ENCODE measurements around the gene BCKDK.
"Not testable (repeated sequence)": the region's sequence is repeated elsewhere in the genome, so short reads cannot be mapped to it uniquely, and the experiment has no call there.

The BCKDK gene

DNA sequence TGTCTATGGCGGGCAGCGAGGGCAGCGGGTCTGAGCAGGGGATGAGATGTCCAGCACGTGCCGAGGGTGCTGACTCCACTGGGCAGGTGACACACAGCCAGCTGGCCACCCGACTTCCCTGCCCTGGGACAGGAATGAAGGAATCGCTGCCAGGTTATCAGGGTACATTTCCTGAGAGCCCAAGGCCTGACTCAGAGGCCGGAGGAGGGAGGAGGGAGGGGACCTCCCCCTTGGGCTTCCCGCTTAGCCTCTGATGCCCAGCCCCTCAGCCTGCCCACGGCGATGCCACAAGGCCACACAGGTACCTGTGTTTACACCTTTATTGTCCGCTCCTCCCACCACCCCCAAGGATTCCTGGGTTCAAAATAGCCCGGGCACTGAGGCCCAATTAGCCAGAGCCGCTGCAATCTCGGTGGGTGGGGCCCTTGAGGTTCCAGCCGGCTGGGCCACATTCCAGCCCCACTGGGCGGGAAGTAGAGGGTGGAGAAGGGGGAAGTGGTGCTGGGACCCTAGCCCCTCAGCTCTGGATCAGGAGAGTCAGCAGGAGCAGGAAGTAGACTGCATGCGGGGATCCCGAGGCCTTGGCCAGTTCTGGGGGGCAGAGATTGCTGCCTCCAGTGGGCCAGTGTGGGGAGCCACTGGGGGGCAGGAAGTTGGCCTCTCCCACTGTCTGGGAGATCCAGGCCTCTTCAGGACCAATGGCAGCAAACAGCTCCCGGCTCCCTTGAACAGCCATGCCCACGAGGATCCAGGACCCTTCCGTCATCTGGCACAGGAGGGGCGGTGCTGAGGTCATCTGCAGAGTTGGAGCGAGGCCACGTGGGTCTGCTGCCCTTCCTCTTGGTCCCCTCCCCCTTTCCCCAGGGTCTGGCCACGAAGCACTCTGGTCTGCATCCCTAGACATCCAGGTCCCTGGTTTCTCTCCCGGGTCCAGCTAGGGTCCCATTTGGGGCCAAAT lies 30.7 kb downstream of the BCKDK start:
- TF ChIP-seq, protein P1, sequence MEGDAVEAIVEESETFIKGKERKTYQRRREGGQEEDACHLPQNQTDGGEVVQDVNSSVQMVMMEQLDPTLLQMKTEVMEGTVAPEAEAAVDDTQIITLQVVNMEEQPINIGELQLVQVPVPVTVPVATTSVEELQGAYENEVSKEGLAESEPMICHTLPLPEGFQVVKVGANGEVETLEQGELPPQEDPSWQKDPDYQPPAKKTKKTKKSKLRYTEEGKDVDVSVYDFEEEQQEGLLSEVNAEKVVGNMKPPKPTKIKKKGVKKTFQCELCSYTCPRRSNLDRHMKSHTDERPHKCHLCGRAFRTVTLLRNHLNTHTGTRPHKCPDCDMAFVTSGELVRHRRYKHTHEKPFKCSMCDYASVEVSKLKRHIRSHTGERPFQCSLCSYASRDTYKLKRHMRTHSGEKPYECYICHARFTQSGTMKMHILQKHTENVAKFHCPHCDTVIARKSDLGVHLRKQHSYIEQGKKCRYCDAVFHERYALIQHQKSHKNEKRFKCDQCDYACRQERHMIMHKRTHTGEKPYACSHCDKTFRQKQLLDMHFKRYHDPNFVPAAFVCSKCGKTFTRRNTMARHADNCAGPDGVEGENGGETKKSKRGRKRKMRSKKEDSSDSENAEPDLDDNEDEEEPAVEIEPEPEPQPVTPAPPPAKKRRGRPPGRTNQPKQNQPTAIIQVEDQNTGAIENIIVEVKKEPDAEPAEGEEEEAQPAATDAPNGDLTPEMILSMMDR (IDR thresholded peaks at IDR 0.05; ENCODE audit: low read length, missing control alignments), result no peak
- H3K4me3 ChIP-seq (replicated peaks; ENCODE audit: low read depth, low read length), result peak overlapping the region; percentile 10
- DNase-seq (ENCODE audit: low read depth), result peak; percentile 62

DNA sequence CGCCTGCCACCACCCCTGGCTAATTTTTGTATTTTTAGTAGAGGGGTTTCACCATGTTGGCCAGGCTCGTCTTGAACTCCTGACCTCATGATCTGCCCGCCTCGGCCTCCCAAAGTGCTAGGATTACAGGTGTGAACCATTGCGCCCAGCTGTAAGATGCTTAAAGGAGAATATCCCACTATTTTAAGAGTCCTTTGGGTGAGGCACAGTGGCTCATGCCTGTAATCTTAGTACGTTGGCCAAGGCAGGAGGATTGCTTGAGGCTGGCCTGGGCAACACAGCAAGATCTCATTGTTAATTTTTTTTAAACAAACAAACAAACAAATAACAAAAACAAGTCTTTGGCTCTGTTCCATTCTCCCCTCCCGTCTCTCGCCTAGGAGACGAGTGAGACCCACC lies 32.9 kb downstream of the BCKDK start:
- not testable (repeated sequence) for DNase-seq (ENCODE audit: low read depth); H3K4me3 ChIP-seq (replicated peaks; ENCODE audit: low read depth, low read length)

DNA sequence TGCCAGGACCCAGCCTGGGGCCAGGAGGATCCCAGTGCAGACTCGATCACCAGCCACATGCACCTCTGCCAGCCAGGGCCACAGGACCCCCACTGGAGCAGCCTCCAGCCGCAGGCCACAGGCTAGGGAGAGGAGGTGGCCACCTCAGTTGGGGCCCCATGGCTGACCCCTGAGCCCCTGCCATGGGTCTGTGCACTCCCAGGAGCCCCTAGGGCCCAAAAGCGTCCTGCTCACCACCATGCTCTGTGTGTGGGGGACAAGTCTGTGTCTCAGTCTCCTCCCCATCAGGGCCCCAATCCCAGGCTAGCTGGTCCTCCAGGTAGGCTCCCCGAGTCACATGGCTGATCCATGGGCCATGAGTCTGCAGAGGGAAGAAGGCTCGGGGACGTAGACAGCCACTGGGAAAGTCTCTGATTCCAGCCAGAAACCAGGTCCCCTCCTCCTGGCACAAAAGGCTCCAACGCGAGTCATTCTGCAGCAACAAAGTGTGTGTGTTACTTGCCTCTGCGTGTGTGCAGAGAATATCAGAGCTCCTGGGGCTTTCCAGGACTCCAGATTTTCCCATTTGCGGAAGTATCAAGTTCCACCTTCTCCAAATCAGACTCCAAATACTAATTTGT lies 33.4 kb downstream of the BCKDK start:
- peak overlapping the region; percentile 9 for H3K4me3 ChIP-seq (replicated peaks; ENCODE audit: low read depth, low read length)
- DNase-seq (ENCODE audit: low read depth), result no peak
- TF ChIP-seq, protein P1 (IDR thresholded peaks at IDR 0.05; ENCODE audit: low read length, missing control alignments), result no peak

DNA sequence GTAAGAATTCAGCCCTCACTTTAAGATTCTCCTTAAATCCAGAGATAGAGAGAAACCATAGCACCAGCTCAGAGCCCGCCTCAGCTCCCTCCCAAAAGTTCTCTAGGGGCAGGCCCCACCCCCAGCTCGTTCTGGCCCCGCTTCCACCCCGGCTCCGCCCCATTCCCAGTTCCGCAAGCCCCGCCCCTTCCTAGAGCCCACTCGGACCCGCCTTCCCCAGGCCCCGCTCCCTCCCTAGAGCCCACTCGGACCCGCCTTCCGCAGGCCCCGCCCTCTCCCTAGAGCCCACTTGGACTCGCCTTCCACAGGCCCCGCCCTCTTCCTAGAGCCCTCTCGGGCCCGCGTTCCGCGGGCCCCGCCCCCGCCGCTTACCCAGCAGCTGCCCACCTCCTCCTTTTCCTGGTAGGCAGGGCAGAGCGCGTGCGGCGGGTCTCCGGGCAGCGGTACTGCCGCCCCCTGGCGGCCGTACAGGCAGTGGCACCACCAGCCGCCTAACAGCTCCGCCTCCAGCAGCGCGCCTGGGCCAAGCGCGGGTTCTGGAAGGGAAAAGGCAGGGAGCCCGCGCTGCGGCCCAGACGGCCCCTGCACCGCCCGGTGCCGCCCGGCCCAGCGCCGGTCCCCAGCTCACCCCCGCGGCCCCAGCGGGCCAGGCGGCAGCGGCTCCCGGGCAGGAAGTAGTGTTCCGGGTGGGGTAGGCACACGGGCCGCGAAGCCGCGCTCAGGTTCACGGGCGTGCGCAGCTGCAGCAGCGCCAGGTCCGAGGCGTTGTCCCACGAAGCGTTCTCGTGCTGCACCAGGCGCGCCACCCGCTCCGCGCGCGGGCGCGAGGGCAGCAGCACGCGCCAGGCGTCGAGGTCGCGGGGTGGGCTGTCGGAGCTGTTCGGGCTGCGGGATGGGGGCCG lies 34.2 kb downstream of the BCKDK start:
- TF ChIP-seq, protein P1 (IDR thresholded peaks at IDR 0.05; ENCODE audit: low read length, missing control alignments), result peak; percentile 73
- DNase-seq (ENCODE audit: low read depth), result peak; percentile 99
- H3K4me3 ChIP-seq (replicated peaks; ENCODE audit: low read depth, low read length), result peak overlapping the region; percentile 32

DNA sequence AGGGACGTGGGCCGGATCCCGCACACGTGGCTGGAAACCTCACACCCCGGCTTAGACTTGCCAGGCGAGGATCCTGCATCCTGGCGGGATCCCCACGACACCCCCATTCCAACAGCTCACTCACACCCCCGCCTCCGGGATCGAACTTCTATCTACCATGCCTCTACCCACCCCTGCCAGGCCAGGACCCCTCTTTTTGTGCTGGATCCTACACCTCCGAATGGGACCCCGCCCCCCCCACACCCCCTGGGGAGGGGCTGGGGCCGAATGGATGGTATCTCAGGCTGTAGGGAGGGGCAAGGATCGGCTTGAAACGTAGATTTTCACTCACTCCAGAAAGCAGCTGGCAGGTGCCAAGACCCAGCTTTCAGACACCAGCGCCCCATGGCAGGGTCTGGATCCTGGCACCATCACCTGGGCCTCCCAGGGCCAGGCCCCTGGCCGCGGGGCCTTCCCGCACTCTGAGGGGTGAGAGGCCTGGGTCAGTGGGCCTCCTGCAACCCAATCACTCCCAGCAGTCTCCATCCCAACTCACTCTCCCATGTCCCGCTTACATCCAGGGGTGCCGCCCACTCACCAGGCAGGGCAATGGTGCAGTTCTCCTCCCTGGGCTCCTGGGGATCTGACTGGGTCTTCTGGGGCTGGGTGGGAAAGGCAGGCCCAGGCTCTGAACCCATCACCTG lies 35.0 kb downstream of the BCKDK start:
- TF ChIP-seq, protein P1 (IDR thresholded peaks at IDR 0.05; ENCODE audit: low read length, missing control alignments), result no peak
- no peak overlapping the region for H3K4me3 ChIP-seq (replicated peaks; ENCODE audit: low read depth, low read length)
- DNase-seq (ENCODE audit: low read depth), result no peak

DNA sequence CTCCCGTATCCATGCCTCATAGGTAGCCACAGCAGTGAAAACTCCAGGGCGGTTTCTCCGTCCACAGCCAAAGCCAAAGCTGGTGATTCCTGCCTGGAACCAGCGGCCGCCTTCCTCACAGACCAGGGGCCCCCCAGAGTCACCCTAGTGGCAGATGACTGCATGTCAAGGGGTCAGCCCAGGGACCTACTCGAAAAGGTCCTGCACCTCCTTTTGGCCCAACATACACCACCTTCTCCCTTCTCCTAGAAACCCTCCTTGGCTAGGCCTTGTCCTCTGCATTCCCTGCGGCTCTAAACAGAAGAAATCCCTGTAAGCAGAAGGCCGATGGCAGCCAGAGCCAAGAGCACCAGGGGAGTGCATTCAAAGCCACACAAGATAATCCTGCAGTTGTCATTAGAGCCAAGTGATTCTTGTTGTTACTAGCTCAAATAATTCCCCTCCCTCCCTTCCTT lies 35.5 kb downstream of the BCKDK start:
- TF ChIP-seq, protein P1 (IDR thresholded peaks at IDR 0.05; ENCODE audit: low read length, missing control alignments), result no peak
- DNase-seq (ENCODE audit: low read depth), result no peak
- no peak overlapping the region for H3K4me3 ChIP-seq (replicated peaks; ENCODE audit: low read depth, low read length)

DNA sequence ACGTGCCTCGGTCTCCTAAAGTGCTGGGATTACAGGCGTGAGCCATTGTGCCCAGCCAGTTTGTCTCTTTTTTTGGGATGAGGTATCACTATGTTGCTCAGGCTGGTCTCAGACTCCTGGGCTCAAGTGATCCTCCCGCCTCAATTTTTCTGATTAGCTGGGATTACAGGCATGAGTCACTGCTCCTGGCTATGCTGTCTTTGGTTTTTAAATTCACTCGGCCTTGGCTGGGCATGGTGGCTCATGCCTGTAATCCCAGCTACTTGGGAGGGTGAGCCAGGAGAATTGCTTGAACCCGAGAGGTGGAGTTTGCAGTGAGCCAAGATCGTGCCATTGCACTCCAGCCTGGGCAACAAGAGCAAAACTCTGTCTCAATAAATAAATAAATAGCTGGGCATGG lies 36.2 kb downstream of the BCKDK start:
- not testable (repeated sequence) for H3K4me3 ChIP-seq (replicated peaks; ENCODE audit: low read depth, low read length); DNase-seq (ENCODE audit: low read depth)
